ENCODE results near the gene MEPCE. TPM values are rescaled to one million over a fixed set of nuclear protein-coding genes. Genes with fewer than 3 reads are reported as not detected.
A peak's percentile ranks its signal among the peaks of the same experiment; 100 is the strongest.

Gene MEPCE
- total and polyA plus RNA-seq, 5 donors from 2014 or later, result 10.2 to 73.1 (median 14.5) TPM

DNA sequence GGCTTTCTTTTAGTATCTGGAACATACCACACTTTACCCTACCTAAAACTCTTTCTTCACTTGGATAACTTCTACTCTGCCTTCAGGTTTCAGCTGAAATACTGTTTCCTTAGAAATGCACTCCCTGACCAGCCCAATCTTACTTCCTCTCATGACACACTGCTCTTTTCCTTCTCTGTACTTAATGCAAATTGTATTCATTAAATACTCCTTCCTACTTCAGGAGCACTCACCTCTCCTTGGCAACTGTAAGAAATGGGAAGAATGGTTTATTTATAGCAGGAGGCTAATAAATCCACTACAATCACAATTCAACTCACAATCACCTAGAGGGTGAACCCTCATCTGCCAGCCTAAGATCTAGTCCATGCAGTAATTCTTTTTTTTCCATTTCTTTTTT, 16.3 kb upstream of the MEPCE start:
- peaks cover 0 to 6% (median 0%) of the 10 kb centered on the region in 4 donors for H3K4me1 Mint-ChIP-seq
- H3K9me3 Mint-ChIP-seq, result peaks cover 0 to 2% (median 0%) of the 10 kb centered on the region in 7 donors
- peaks cover 6% of the 10 kb centered on the region for H3K27me3 Mint-ChIP-seq
- Histone ChIP-seq H3K9me3 (ENCODE audit: control insufficient read depth in 2 of 2, low read length in 2 of 2) (no peaks in the 10 kb centered on the region), H3K4me3 (ENCODE audit: low read depth, low read length) (no peak overlapping the region), H3K4me1 (ENCODE audit: control insufficient read depth, insufficient read depth, low read length, poor library complexity, severe bottlenecking) (no peaks in the 10 kb centered on the region), H3K27me3 (ENCODE audit: control insufficient read depth, insufficient read depth, low read length) (peaks cover 3% of the 10 kb centered on the region), H3K36me3 (ENCODE audit: control insufficient read depth, insufficient read depth, low read length) (no peaks in the 10 kb centered on the region), H3K27ac (ENCODE audit: insufficient read depth, low read length, poor library complexity, severe bottlenecking) (no peak overlapping the region)
- no peak for ATAC-seq (ENCODE audit: low read depth in 2 of 2)
- peaks cover 5% of the 10 kb centered on the region for H3K36me3 Mint-ChIP-seq
- no peak for DNase-seq
- no peak overlapping the region for H3K27ac Mint-ChIP-seq
- H3K4me3 Mint-ChIP-seq, result peak overlapping the region in 1 of 4 donors; percentile 2

GRCh38 chr7:100413889-100414288, 15.7 kb upstream of the MEPCE start:
- Mint-ChIP-seq H3K27ac (no peak overlapping the region), H3K27me3 (peaks cover 6% of the 10 kb centered on the region), H3K36me3 (peaks cover 5% of the 10 kb centered on the region), H3K4me3 (no peak overlapping the region), H3K4me1 (peaks cover 0 to 6% (median 0%) of the 10 kb centered on the region in 4 donors), H3K9me3 (peaks cover 0 to 2% (median 0%) of the 10 kb centered on the region in 7 donors)
- DNase-seq (peak in 1 of 3 donors; percentile 34), ATAC-seq (ENCODE audit: low read depth in 2 of 2) (no peak)
- H3K4me1 ChIP-seq (ENCODE audit: control insufficient read depth, insufficient read depth, low read length, poor library complexity, severe bottlenecking), result no peaks in the 10 kb centered on the region
- H3K36me3 ChIP-seq (ENCODE audit: control insufficient read depth, insufficient read depth, low read length), result no peaks in the 10 kb centered on the region
- H3K27ac ChIP-seq (ENCODE audit: insufficient read depth, low read length, poor library complexity, severe bottlenecking), result no peak overlapping the region
- peaks cover 3% of the 10 kb centered on the region for H3K27me3 ChIP-seq (ENCODE audit: control insufficient read depth, insufficient read depth, low read length)
- H3K9me3 ChIP-seq (ENCODE audit: control insufficient read depth in 2 of 2, low read length in 2 of 2), result no peaks in the 10 kb centered on the region
- H3K4me3 ChIP-seq (ENCODE audit: low read depth, low read length), result no peak overlapping the region

DNA sequence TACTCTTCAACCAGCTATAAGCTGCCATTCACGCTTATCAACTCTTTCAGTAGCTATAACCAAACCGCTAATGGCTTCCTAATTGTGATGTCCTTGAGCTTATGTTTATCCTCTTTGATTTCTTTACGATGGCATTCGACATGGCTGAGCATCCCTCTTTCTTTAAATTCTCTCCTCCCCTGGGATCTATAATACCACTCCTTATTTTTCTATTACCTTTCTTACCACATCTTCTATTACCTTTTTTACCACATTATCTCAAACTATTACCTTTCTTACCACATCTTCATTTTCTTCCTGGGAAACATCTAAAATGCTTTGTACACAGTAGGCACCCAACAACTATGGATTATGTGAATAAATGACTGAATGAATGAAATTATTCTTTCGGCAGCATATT, 14.2 kb upstream of the MEPCE start:
- H3K27me3 Mint-ChIP-seq, result peaks cover 11% of the 10 kb centered on the region
- peaks cover 0 to 2% (median 0%) of the 10 kb centered on the region in 7 donors for H3K9me3 Mint-ChIP-seq
- peaks cover 3% of the 10 kb centered on the region for H3K27me3 ChIP-seq (ENCODE audit: control insufficient read depth, insufficient read depth, low read length)
- peaks cover 0 to 6% (median 0%) of the 10 kb centered on the region in 4 donors for H3K4me1 Mint-ChIP-seq
- H3K36me3 ChIP-seq (ENCODE audit: control insufficient read depth, insufficient read depth, low read length), result no peaks in the 10 kb centered on the region
- no peak overlapping the region for H3K4me3 Mint-ChIP-seq
- H3K36me3 Mint-ChIP-seq, result peaks cover 5% of the 10 kb centered on the region
- DNase-seq (no peak), ATAC-seq (ENCODE audit: low read depth in 2 of 2) (no peak)
- no peaks in the 10 kb centered on the region for H3K9me3 ChIP-seq (ENCODE audit: control insufficient read depth in 2 of 2, low read length in 2 of 2)
- peak overlapping the region in 2 of 3 donors; percentile 6 to 11 for H3K27ac Mint-ChIP-seq
- no peak overlapping the region for H3K4me3 ChIP-seq (ENCODE audit: low read depth, low read length)
- no peak overlapping the region for H3K27ac ChIP-seq (ENCODE audit: insufficient read depth, low read length, poor library complexity, severe bottlenecking)
- H3K4me1 ChIP-seq (ENCODE audit: control insufficient read depth, insufficient read depth, low read length, poor library complexity, severe bottlenecking), result no peaks in the 10 kb centered on the region

DNA sequence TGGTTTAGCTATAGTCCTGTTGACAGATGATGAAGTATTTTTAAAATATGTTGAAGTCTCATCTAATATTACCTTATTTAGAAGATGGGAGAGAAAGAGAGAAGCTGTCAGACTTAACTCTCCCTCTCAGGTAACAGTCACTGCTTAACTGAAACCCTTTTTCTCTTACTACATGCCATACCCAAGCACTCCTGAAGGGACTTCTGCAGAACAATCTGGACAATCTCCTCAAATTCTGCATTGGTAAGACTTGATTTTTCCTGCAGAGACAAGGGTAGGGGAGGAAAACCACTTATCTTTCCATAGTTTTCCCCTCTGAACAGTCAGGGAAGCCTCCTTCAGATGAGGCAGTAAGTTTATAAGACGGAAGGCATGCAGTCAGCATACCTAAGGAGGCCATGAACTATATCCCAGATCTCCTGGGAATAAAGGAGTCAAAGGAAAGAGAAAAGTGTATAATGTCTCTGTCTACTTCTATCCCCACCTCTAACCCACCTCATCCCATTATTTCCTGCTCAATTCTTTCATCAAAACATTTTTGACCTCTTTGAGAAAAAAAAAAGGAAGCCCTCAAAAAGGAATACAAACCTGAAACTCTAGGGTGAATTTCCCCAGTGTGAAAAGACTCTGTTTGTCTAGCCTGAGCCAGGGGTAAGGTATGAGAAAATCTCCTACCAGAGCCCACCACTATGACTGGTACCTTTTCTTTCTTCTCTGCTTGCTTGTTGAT, 10.5 kb upstream of the MEPCE start:
- Histone ChIP-seq H3K4me1 (ENCODE audit: control insufficient read depth, insufficient read depth, low read length, poor library complexity, severe bottlenecking) (no peaks in the 10 kb centered on the region), H3K9me3 (ENCODE audit: control insufficient read depth in 2 of 2, low read length in 2 of 2) (no peaks in the 10 kb centered on the region), H3K27me3 (ENCODE audit: control insufficient read depth, insufficient read depth, low read length) (no peaks in the 10 kb centered on the region), H3K36me3 (ENCODE audit: control insufficient read depth, insufficient read depth, low read length) (no peaks in the 10 kb centered on the region), H3K4me3 (ENCODE audit: low read depth, low read length) (no peak overlapping the region), H3K27ac (ENCODE audit: insufficient read depth, low read length, poor library complexity, severe bottlenecking) (no peak overlapping the region)
- ATAC-seq (ENCODE audit: low read depth in 2 of 2) (no peak), DNase-seq (no peak)
- Mint-ChIP-seq H3K9me3 (no peaks in the 10 kb centered on the region), H3K4me1 (peaks cover 0 to 6% (median 0%) of the 10 kb centered on the region in 4 donors), H3K36me3 (peaks cover 9% of the 10 kb centered on the region), H3K27me3 (peaks cover 5% of the 10 kb centered on the region), H3K4me3 (no peak overlapping the region), H3K27ac (peak overlapping the region in 1 of 3 donors; percentile 1)

- DNase-seq (no peak), ATAC-seq (ENCODE audit: low read depth in 2 of 2) (no peak)
- Mint-ChIP-seq H3K27me3 (peaks cover 5% of the 10 kb centered on the region), H3K36me3 (peaks cover 9% of the 10 kb centered on the region), H3K4me1 (peaks cover 0 to 6% (median 0%) of the 10 kb centered on the region in 4 donors), H3K4me3 (no peak overlapping the region), H3K9me3 (no peaks in the 10 kb centered on the region), H3K27ac (peak overlapping the region in 1 of 3 donors; percentile 1)
- no peaks in the 10 kb centered on the region for H3K36me3 ChIP-seq (ENCODE audit: control insufficient read depth, insufficient read depth, low read length)
- no peak overlapping the region for H3K4me3 ChIP-seq (ENCODE audit: low read depth, low read length)
- no peaks in the 10 kb centered on the region for H3K27me3 ChIP-seq (ENCODE audit: control insufficient read depth, insufficient read depth, low read length)
- H3K9me3 ChIP-seq (ENCODE audit: control insufficient read depth in 2 of 2, low read length in 2 of 2), result no peaks in the 10 kb centered on the region
- H3K4me1 ChIP-seq (ENCODE audit: control insufficient read depth, insufficient read depth, low read length, poor library complexity, severe bottlenecking), result no peaks in the 10 kb centered on the region
- no peak overlapping the region for H3K27ac ChIP-seq (ENCODE audit: insufficient read depth, low read length, poor library complexity, severe bottlenecking)
These were observed 9.9 kb upstream of the MEPCE start for GRCh38 chr7:100419660-100420226.

DNA sequence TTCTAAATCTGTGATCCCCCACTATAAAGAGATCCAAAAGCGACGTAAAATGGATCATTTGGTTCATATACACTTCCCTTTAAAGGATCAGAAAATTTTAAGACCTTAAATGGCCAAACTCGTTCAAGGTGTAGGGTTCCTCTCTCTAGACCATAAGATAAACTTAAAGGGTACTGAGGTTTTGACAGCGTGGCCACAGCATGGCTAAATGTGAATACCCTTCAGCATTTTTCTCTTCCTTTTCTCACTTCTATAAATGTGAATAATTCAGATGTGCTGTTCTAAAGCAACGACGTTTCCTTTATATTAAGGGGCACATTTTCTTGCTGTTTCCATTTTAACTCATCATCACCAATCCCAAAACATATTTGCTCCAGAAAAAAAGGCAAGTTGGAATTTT, 6.3 kb upstream of the MEPCE start:
- no peak overlapping the region for H3K27ac ChIP-seq (ENCODE audit: insufficient read depth, low read length, poor library complexity, severe bottlenecking)
- H3K4me3 Mint-ChIP-seq, result no peak overlapping the region
- H3K9me3 ChIP-seq (ENCODE audit: control insufficient read depth in 2 of 2, low read length in 2 of 2), result no peaks in the 10 kb centered on the region
- no peak overlapping the region for H3K4me3 ChIP-seq (ENCODE audit: low read depth, low read length)
- peaks cover 4% of the 10 kb centered on the region for H3K36me3 Mint-ChIP-seq
- H3K4me1 ChIP-seq (ENCODE audit: control insufficient read depth, insufficient read depth, low read length, poor library complexity, severe bottlenecking), result peaks cover 5% of the 10 kb centered on the region
- peaks cover 0 to 8% (median 4%) of the 10 kb centered on the region in 4 donors for H3K4me1 Mint-ChIP-seq
- peaks cover 9% of the 10 kb centered on the region for H3K27me3 Mint-ChIP-seq
- H3K27me3 ChIP-seq (ENCODE audit: control insufficient read depth, insufficient read depth, low read length), result no peaks in the 10 kb centered on the region
- ATAC-seq (ENCODE audit: low read depth in 2 of 2) (no peak), DNase-seq (no peak)
- H3K36me3 ChIP-seq (ENCODE audit: control insufficient read depth, insufficient read depth, low read length), result no peaks in the 10 kb centered on the region
- no peak overlapping the region for H3K27ac Mint-ChIP-seq
- no peaks in the 10 kb centered on the region for H3K9me3 Mint-ChIP-seq

- no peak overlapping the region for H3K4me3 ChIP-seq (ENCODE audit: low read depth, low read length)
- Mint-ChIP-seq H3K27ac (peak overlapping the region in 1 of 3 donors; percentile 26), H3K36me3 (peaks cover 10% of the 10 kb centered on the region), H3K4me1 (peaks cover 0 to 21% (median 9%) of the 10 kb centered on the region in 4 donors), H3K9me3 (peaks cover 0 to 4% (median 0%) of the 10 kb centered on the region in 7 donors), H3K4me3 (no peak overlapping the region), H3K27me3 (peaks cover 20% of the 10 kb centered on the region)
- H3K27ac ChIP-seq (ENCODE audit: insufficient read depth, low read length, poor library complexity, severe bottlenecking), result no peak overlapping the region
- no peaks in the 10 kb centered on the region for H3K27me3 ChIP-seq (ENCODE audit: control insufficient read depth, insufficient read depth, low read length)
- peaks cover 6% of the 10 kb centered on the region for H3K4me1 ChIP-seq (ENCODE audit: control insufficient read depth, insufficient read depth, low read length, poor library complexity, severe bottlenecking)
- H3K9me3 ChIP-seq (ENCODE audit: control insufficient read depth in 2 of 2, low read length in 2 of 2), result no peaks in the 10 kb centered on the region
- no peak for DNase-seq
- H3K36me3 ChIP-seq (ENCODE audit: control insufficient read depth, insufficient read depth, low read length), result no peaks in the 10 kb centered on the region
- ATAC-seq (ENCODE audit: low read depth in 2 of 2), result no peak
These were observed 4.3 kb upstream of the MEPCE start for GRCh38 chr7:100425347-100425746.
